ENCODE results near the gene MLLT10. TPM values are rescaled to one million over a fixed set of nuclear protein-coding genes. Genes with fewer than 3 reads are reported as not detected.

Gene MLLT10
- total and polyA plus RNA-seq, 9 of the 15 experiments (the other 6 are each of a cell fraction or from before 2014, with no cell fraction given), result 18.8 to 81.4 (median 64.2) TPM

DNA sequence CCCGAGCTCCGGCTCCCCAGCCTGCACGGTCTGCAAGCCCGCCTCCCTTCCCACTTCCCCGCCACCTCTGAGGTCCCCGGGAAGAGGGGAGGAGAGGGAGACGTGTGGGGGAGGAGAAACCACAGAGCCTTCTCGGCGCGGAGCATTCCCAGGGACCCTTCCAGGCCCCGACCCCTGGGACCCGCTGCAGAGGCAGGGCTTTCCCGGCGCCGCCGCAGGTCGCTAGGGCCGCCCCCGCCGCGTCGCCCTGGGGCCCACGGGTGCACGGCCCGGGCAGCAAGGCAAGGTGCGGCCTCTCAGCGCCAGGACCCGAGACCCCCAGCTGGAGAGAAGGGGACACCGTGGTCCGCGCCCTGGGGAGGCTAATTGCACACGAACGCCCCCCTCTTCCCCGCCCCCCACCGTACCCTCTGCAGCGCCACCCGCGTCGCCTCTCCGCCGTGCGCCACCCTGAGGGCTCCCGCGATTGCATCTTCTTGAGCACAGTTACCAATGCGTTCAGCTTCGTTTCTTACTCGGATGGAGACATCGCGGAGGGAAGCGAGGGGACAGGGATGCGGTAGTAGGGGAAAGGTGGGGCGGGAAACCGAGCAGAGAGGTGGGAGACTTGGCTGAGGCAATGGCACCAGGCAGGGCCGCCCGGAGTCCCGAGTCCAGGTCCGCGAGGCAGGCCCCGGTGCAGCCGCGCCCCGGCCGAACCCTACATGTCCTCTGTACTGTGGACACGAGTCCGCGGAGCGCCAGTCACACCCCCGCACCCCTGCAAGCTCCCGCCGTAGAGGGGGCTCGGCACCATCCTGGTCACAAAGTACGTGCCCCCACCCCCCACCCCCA is 37.5 kb upstream of the MLLT10 start (continued):
- no peak for TF ChIP-seq ETS2 (tag; IDR thresholded peaks at IDR 0.05; ENCODE audit: borderline replicate concordance, poor library complexity, severe bottlenecking)
- TF ChIP-seq ZSCAN29 (IDR thresholded peaks at IDR 0.05), result no peak
- TF ChIP-seq POU5F1 (IDR thresholded peaks at IDR 0.05; ENCODE audit: borderline replicate concordance, low read depth, low read length, partially characterized antibody), result no peak
- TF ChIP-seq, protein P1, sequence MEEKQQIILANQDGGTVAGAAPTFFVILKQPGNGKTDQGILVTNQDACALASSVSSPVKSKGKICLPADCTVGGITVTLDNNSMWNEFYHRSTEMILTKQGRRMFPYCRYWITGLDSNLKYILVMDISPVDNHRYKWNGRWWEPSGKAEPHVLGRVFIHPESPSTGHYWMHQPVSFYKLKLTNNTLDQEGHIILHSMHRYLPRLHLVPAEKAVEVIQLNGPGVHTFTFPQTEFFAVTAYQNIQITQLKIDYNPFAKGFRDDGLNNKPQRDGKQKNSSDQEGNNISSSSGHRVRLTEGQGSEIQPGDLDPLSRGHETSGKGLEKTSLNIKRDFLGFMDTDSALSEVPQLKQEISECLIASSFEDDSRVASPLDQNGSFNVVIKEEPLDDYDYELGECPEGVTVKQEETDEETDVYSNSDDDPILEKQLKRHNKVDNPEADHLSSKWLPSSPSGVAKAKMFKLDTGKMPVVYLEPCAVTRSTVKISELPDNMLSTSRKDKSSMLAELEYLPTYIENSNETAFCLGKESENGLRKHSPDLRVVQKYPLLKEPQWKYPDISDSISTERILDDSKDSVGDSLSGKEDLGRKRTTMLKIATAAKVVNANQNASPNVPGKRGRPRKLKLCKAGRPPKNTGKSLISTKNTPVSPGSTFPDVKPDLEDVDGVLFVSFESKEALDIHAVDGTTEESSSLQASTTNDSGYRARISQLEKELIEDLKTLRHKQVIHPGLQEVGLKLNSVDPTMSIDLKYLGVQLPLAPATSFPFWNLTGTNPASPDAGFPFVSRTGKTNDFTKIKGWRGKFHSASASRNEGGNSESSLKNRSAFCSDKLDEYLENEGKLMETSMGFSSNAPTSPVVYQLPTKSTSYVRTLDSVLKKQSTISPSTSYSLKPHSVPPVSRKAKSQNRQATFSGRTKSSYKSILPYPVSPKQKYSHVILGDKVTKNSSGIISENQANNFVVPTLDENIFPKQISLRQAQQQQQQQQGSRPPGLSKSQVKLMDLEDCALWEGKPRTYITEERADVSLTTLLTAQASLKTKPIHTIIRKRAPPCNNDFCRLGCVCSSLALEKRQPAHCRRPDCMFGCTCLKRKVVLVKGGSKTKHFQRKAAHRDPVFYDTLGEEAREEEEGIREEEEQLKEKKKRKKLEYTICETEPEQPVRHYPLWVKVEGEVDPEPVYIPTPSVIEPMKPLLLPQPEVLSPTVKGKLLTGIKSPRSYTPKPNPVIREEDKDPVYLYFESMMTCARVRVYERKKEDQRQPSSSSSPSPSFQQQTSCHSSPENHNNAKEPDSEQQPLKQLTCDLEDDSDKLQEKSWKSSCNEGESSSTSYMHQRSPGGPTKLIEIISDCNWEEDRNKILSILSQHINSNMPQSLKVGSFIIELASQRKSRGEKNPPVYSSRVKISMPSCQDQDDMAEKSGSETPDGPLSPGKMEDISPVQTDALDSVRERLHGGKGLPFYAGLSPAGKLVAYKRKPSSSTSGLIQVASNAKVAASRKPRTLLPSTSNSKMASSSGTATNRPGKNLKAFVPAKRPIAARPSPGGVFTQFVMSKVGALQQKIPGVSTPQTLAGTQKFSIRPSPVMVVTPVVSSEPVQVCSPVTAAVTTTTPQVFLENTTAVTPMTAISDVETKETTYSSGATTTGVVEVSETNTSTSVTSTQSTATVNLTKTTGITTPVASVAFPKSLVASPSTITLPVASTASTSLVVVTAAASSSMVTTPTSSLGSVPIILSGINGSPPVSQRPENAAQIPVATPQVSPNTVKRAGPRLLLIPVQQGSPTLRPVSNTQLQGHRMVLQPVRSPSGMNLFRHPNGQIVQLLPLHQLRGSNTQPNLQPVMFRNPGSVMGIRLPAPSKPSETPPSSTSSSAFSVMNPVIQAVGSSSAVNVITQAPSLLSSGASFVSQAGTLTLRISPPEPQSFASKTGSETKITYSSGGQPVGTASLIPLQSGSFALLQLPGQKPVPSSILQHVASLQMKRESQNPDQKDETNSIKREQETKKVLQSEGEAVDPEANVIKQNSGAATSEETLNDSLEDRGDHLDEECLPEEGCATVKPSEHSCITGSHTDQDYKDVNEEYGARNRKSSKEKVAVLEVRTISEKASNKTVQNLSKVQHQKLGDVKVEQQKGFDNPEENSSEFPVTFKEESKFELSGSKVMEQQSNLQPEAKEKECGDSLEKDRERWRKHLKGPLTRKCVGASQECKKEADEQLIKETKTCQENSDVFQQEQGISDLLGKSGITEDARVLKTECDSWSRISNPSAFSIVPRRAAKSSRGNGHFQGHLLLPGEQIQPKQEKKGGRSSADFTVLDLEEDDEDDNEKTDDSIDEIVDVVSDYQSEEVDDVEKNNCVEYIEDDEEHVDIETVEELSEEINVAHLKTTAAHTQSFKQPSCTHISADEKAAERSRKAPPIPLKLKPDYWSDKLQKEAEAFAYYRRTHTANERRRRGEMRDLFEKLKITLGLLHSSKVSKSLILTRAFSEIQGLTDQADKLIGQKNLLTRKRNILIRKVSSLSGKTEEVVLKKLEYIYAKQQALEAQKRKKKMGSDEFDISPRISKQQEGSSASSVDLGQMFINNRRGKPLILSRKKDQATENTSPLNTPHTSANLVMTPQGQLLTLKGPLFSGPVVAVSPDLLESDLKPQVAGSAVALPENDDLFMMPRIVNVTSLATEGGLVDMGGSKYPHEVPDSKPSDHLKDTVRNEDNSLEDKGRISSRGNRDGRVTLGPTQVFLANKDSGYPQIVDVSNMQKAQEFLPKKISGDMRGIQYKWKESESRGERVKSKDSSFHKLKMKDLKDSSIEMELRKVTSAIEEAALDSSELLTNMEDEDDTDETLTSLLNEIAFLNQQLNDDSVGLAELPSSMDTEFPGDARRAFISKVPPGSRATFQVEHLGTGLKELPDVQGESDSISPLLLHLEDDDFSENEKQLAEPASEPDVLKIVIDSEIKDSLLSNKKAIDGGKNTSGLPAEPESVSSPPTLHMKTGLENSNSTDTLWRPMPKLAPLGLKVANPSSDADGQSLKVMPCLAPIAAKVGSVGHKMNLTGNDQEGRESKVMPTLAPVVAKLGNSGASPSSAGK (IDR thresholded peaks at IDR 0.05), result peak; percentile 70
- TF ChIP-seq, protein P2, sequence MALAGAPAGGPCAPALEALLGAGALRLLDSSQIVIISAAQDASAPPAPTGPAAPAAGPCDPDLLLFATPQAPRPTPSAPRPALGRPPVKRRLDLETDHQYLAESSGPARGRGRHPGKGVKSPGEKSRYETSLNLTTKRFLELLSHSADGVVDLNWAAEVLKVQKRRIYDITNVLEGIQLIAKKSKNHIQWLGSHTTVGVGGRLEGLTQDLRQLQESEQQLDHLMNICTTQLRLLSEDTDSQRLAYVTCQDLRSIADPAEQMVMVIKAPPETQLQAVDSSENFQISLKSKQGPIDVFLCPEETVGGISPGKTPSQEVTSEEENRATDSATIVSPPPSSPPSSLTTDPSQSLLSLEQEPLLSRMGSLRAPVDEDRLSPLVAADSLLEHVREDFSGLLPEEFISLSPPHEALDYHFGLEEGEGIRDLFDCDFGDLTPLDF (CRISPR knock-in tag; IDR thresholded peaks at IDR 0.05), result no peak
- TF ChIP-seq FOXA3 (CRISPR knock-in tag; conservative IDR thresholded peaks at IDR 0.05 in 1 of 2, IDR thresholded peaks at IDR 0.05 in 1 of 2), result no peak
- TF ChIP-seq MAZ (CRISPR knock-in tag; conservative IDR thresholded peaks at IDR 0.05 in 1 of 2, IDR thresholded peaks at IDR 0.05 in 1 of 2), result peak; percentile 26; a peak in 1 of 4 replicates
- TF ChIP-seq ARHGAP35 (IDR thresholded peaks at IDR 0.05; ENCODE audit: partially characterized antibody), result no peak
- TF ChIP-seq SMAD1 (IDR thresholded peaks at IDR 0.05; ENCODE audit: low read depth, low read length, partially characterized antibody), result no peak
- TF ChIP-seq, protein P3, sequence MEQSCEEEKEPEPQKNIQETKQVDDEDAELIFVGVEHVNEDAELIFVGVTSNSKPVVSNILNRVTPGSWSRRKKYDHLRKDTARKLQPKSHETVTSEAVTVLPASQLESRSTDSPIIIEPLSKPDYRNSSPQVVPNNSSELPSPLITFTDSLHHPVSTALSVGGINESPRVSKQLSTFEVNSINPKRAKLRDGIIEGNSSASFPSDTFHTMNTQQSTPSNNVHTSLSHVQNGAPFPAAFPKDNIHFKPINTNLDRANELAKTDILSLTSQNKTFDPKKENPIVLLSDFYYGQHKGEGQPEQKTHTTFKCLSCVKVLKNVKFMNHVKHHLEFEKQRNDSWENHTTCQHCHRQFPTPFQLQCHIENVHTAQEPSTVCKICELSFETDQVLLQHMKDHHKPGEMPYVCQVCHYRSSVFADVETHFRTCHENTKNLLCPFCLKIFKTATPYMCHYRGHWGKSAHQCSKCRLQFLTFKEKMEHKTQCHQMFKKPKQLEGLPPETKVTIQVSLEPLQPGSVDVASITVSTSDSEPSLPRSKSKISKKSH (CRISPR knock-in tag; IDR thresholded peaks at IDR 0.05), result no peak
- TF ChIP-seq ZBED1 (IDR thresholded peaks at IDR 0.05), result no peak
